Activated naive CD4-positive, alpha-beta T cell treated with anti-CD3 and anti-CD28 coated beads for 36 hours (primary cell): Measurements from ENCODE around the gene CNIH2. TPM values are rescaled to one million over a fixed set of nuclear protein-coding genes. Genes with fewer than 3 reads are reported as not detected.
"Not testable (repeated sequence)": the region's sequence is repeated elsewhere in the genome, so short reads cannot be mapped to it uniquely, and the experiment has no call there.

Experiments used
- CTCF ChIA-PET: fragments of 350-600 bp; sonication (Branson Sonifier 250); formaldehyde crosslinking; loops from one replicate; lab custom pipeline; 2021; ENCODE audit warnings: antibody characterized with exemption; lab: Charles Lee
- DNase-seq: peaks from one replicate; pipeline ENCODE4 v3.0.0-alpha.2; 2020
- H3K27ac Mint-ChIP-seq: one replicate; pipeline ENCODE4 v1.8.0; 2021; ENCODE audit warnings: mild to moderate bottlenecking, mixed read lengths
- H3K27me3 Mint-ChIP-seq: one replicate; pipeline ENCODE4 v1.8.0; 2021; ENCODE audit warnings: low read depth, mixed read lengths
- H3K36me3 Mint-ChIP-seq: one replicate; pipeline ENCODE4 v1.8.0; 2021; ENCODE audit warnings: low read depth, mixed read lengths
- H3K4me1 Mint-ChIP-seq: one replicate; pipeline ENCODE4 v1.8.0; 2021; ENCODE audit warnings: low read depth, mixed read lengths
- H3K4me3 Mint-ChIP-seq: one replicate; pipeline ENCODE4 v1.8.0; 2021; ENCODE audit warnings: mild to moderate bottlenecking, moderate library complexity, mixed read lengths
- H3K9me3 Mint-ChIP-seq: one replicate; pipeline ENCODE4 v1.8.0; 2021; ENCODE audit warnings: mixed read lengths
- intact Hi-C: fragments of 100-400 bp; cut with micrococcal nuclease; formaldehyde crosslinking; loops from one replicate; pipeline ENCODE4 v1.15.1; 2023
- total RNA-seq, 2 experiments: library from RNA; stranded (reverse); gene quantifications; one replicate each; pipeline ENCODE4 v1.2.3, GENCODE V29; 2021

Gene CNIH2
- total RNA-seq, 2 experiments from 2014 or later: 1.2 to 1.6 TPM

- peaks cover 3% of the 10 kb centered on the region for H3K4me1 Mint-ChIP-seq
- no peak overlapping the region for H3K4me3 Mint-ChIP-seq
- CTCF ChIA-PET: interaction anchor here (1.1 to 1.4 kb wide), 3 partner anchors 8 to 89 kb away, joined by 3 to 4 read pairs (median 3); partner anchors contain the start of gene YIF1A
- peaks cover 11% of the 10 kb centered on the region for H3K27me3 Mint-ChIP-seq
- no peaks in the 10 kb centered on the region for H3K36me3 Mint-ChIP-seq
- intact Hi-C loops: no loop called here
- DNase-seq: no peak
- H3K9me3 Mint-ChIP-seq: no peaks in the 10 kb centered on the region
- no peak overlapping the region for H3K27ac Mint-ChIP-seq
These were observed 19.6 kb downstream of the CNIH2 start for GRCh38 chr11:66297610-66298009.

GRCh38 chr11:66299186-66299585 is 21.2 kb downstream of the CNIH2 start:
- Mint-ChIP-seq H3K27ac (no peak overlapping the region), H3K4me3 (no peak overlapping the region), H3K9me3 (no peaks in the 10 kb centered on the region), H3K4me1 (no peaks in the 10 kb centered on the region), H3K27me3 (no peaks in the 10 kb centered on the region), H3K36me3 (no peaks in the 10 kb centered on the region)
- intact Hi-C loops: no loop called here
- no peak for DNase-seq
- CTCF ChIA-PET: interaction anchor here (1.1 kb wide), 1 partner anchor 17 kb away, joined by 4 read pairs; no protein-coding TSS in a partner anchor

- intact Hi-C loops: no loop called here
- Mint-ChIP-seq H3K9me3 (no peaks in the 10 kb centered on the region), H3K27me3 (no peaks in the 10 kb centered on the region), H3K27ac (no peak overlapping the region), H3K4me3 (no peak overlapping the region), H3K36me3 (no peaks in the 10 kb centered on the region), H3K4me1 (no peaks in the 10 kb centered on the region)
- CTCF ChIA-PET: interaction anchor here (0.6 to 2.9 kb wide), 4 partner anchors 9 to 129 kb away, joined by 3 to 10 read pairs (median 4); no protein-coding TSS in a partner anchor
- no peak for DNase-seq
These were observed 24.7 kb downstream of the CNIH2 start for GRCh38 chr11:66302656-66303055.

GRCh38 chr11:66309475-66309874 is 31.5 kb downstream of the CNIH2 start:
- CTCF ChIA-PET: interaction anchor here (4.8 kb wide), 1 partner anchor 79 kb away, joined by 85 read pairs; no protein-coding TSS in a partner anchor
- Mint-ChIP-seq H3K4me3 (no peak overlapping the region), H3K27ac (no peak overlapping the region), H3K9me3 (no peaks in the 10 kb centered on the region), H3K36me3 (no peaks in the 10 kb centered on the region), H3K4me1 (peaks cover 16% of the 10 kb centered on the region), H3K27me3 (no peaks in the 10 kb centered on the region)
- DNase-seq: no peak
- intact Hi-C loops: no loop called here

- CTCF ChIA-PET: interaction anchor here (4.1 to 4.8 kb wide), 2 partner anchors 16 to 78 kb away, joined by 23 to 85 read pairs; no protein-coding TSS in a partner anchor
- Mint-ChIP-seq H3K27ac (no peak overlapping the region), H3K4me3 (no peak overlapping the region), H3K27me3 (no peaks in the 10 kb centered on the region), H3K9me3 (no peaks in the 10 kb centered on the region), H3K36me3 (no peaks in the 10 kb centered on the region), H3K4me1 (peaks cover 23% of the 10 kb centered on the region)
- DNase-seq: no peak
- intact Hi-C loops: no loop called here
These were observed 32.3 kb downstream of the CNIH2 start for GRCh38 chr11:66310324-66310723.

GRCh38 chr11:66310803-66311440 is 32.9 kb downstream of the CNIH2 start:
- H3K27ac Mint-ChIP-seq, H3K27me3 Mint-ChIP-seq, H3K9me3 Mint-ChIP-seq, H3K4me3 Mint-ChIP-seq, intact Hi-C loops, H3K36me3 Mint-ChIP-seq, DNase-seq: not testable (repeated sequence)
- peaks cover 28% of the 10 kb centered on the region for H3K4me1 Mint-ChIP-seq
- CTCF ChIA-PET: interaction anchor here (0.6 to 4.8 kb wide), 28 partner anchors 9 to 439 kb away, joined by 3 to 85 read pairs (median 4); partner anchors contain the start of genes B4GAT1, BRMS1, RBM4B and RIN1

GRCh38 chr11:66311470-66311964 is 33.5 kb downstream of the CNIH2 start:
- H3K36me3 Mint-ChIP-seq: no peaks in the 10 kb centered on the region
- peaks cover 33% of the 10 kb centered on the region for H3K4me1 Mint-ChIP-seq
- CTCF ChIA-PET: interaction anchor here (0.6 to 4.8 kb wide), 33 partner anchors 10 to 617 kb away, joined by 3 to 85 read pairs (median 4); partner anchors contain the start of genes B4GAT1, BRMS1, MRPL11 and RBM4B
- H3K9me3 Mint-ChIP-seq: no peaks in the 10 kb centered on the region
- peak overlapping the region; percentile 93 for H3K27ac Mint-ChIP-seq
- no peaks in the 10 kb centered on the region for H3K27me3 Mint-ChIP-seq
- peak overlapping the region; percentile 92 for H3K4me3 Mint-ChIP-seq
- intact Hi-C loops: no loop called here
- DNase-seq: no peak

- DNase-seq: peak; percentile 96
- H3K27ac Mint-ChIP-seq: peak overlapping the region; percentile 93
- H3K9me3 Mint-ChIP-seq: no peaks in the 10 kb centered on the region
- no peaks in the 10 kb centered on the region for H3K27me3 Mint-ChIP-seq
- intact Hi-C loops: loop anchor here (1.0 kb wide), 7 partner anchors 16 to 127 kb away; partner anchors contain the start of genes BRMS1, RAB1B and YIF1A
- no peaks in the 10 kb centered on the region for H3K36me3 Mint-ChIP-seq
- peak overlapping the region; percentile 92 for H3K4me3 Mint-ChIP-seq
- CTCF ChIA-PET: interaction anchor here (0.6 to 4.8 kb wide), 34 partner anchors 10 to 617 kb away, joined by 3 to 85 read pairs (median 4); partner anchors contain the start of genes B4GAT1, BRMS1, MRPL11 and RBM4B
- peaks cover 33% of the 10 kb centered on the region for H3K4me1 Mint-ChIP-seq
These were observed 34.1 kb downstream of the CNIH2 start for GRCh38 chr11:66311965-66312548.

- H3K27ac Mint-ChIP-seq: peak overlapping the region; percentile 93
- H3K27me3 Mint-ChIP-seq: no peaks in the 10 kb centered on the region
- no peaks in the 10 kb centered on the region for H3K9me3 Mint-ChIP-seq
- intact Hi-C loops: loop anchor here (1.0 kb wide), 7 partner anchors 16 to 127 kb away; partner anchors contain the start of genes BRMS1, RAB1B and YIF1A
- peak overlapping the region; percentile 92 for H3K4me3 Mint-ChIP-seq
- CTCF ChIA-PET: interaction anchor here (0.6 to 4.8 kb wide), 18 partner anchors 9 to 327 kb away, joined by 3 to 85 read pairs (median 4); partner anchors contain the start of genes B4GAT1, BRMS1, MRPL11 and RIN1
- peaks cover 40% of the 10 kb centered on the region for H3K4me1 Mint-ChIP-seq
- no peaks in the 10 kb centered on the region for H3K36me3 Mint-ChIP-seq
- peak; percentile 99 for DNase-seq
These were observed 34.8 kb downstream of the CNIH2 start for GRCh38 chr11:66312549-66313320.

- no peak for DNase-seq
- Mint-ChIP-seq H3K9me3 (no peaks in the 10 kb centered on the region), H3K27me3 (no peaks in the 10 kb centered on the region), H3K36me3 (no peaks in the 10 kb centered on the region), H3K4me3 (peak overlapping the region; percentile 92), H3K27ac (peak overlapping the region; percentile 93), H3K4me1 (peaks cover 48% of the 10 kb centered on the region)
- CTCF ChIA-PET: interaction anchor here (1.0 to 4.8 kb wide), 9 partner anchors 9 to 245 kb away, joined by 3 to 85 read pairs (median 9); partner anchors contain the start of genes B4GAT1 and BRMS1
- intact Hi-C loops: no loop called here
These were observed 35.6 kb downstream of the CNIH2 start for GRCh38 chr11:66313321-66314185.

GRCh38 chr11:66314186-66314501 is 36.2 kb downstream of the CNIH2 start:
- Mint-ChIP-seq H3K9me3 (peaks cover 2% of the 10 kb centered on the region), H3K36me3 (no peaks in the 10 kb centered on the region), H3K27me3 (no peaks in the 10 kb centered on the region), H3K4me3 (peak overlapping the region; percentile 59), H3K27ac (peak overlapping the region; percentile 63), H3K4me1 (peaks cover 54% of the 10 kb centered on the region)
- CTCF ChIA-PET: interaction anchor here (1.0 to 4.1 kb wide), 2 partner anchors 13 to 18 kb away, joined by 3 to 23 read pairs; no protein-coding TSS in a partner anchor
- no peak for DNase-seq
- intact Hi-C loops: no loop called here
